GM23248 (cell line): ENCODE measurements around the gene PSAP.

Source experiments
- EZH2 ChIP-seq: fragments of 200-600 bp; sonication (generic); IDR thresholded peaks from 2 replicates; pipeline ENCODE4 v1.6.1; 2018; ENCODE audit warnings: antibody characterized with exemption, mild to moderate bottlenecking; ENCODE audit not compliant: insufficient read depth, poor library complexity, severe bottlenecking
- EZH2phosphoT487 ChIP-seq: fragments of 200-600 bp; sonication (generic); IDR thresholded peaks from 2 replicates; pipeline ENCODE4 v1.6.1; 2018; ENCODE audit warnings: antibody characterized with exemption, moderate library complexity, mild to moderate bottlenecking, low read depth; ENCODE audit not compliant: insufficient read depth

DNA sequence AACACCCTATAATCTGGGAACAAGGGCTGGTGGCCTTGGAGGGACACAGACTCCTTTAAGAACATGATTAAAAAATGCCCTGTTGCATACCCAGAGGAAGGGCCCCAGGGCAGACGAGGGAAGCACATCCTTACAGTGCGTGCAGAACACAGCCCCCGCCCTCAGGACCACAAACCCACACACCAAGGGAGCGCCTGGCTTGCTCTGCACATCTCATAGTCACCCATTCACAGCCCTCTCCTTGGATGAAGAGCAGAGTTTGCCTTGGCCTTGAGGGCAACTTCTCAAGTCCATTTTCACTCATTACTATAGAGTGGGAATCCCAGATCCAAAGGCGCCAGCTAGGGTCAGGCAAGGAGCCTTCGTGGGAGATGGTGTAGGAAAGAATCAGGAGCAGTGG lies 71.4 kb downstream of the PSAP start:
- TF ChIP-seq EZH2 (no peak), EZH2phosphoT487 (no peak)
